BE2C (cell line): ENCODE data around the gene CDH4.

Experiments used
- DNase-seq: peaks from one replicate; pipeline ENCODE4 v3.0.0-alpha.2; 2020
- H3K27me3 ChIP-seq: fragments of 250-450 bp; sonication (Bioruptor Pico); 2 replicates; pipeline ENCODE4 v1.5.1; 2020; ENCODE audit warnings: mild to moderate bottlenecking
- H3K36me3 ChIP-seq: fragments of 250-450 bp; sonication (Bioruptor Pico); 2 replicates; pipeline ENCODE4 v1.5.1; 2020; ENCODE audit warnings: mild to moderate bottlenecking
- H3K4me1 ChIP-seq: fragments of 250-450 bp; sonication (Bioruptor Pico); 2 replicates; pipeline ENCODE4 v1.5.1; 2020
- H3K4me3 ChIP-seq: 2 replicates; pipeline ENCODE4 v1.5.1; 2011; ENCODE audit warnings: low read depth, low read length
- H3K9me3 ChIP-seq: fragments of 250-450 bp; sonication (Bioruptor Pico); 2 replicates; pipeline ENCODE4 v1.5.1; 2020
- CTCF ChIP-seq: IDR thresholded peaks from 2 replicates; pipeline ENCODE4 v1.5.1; 2012; ENCODE audit warnings: mild to moderate bottlenecking, low read depth, low read length

CDH4 gene

GRCh38 chr20:61868006-61868405, 615.9 kb downstream of the CDH4 start:
- Histone ChIP-seq H3K36me3 (no peaks in the 10 kb centered on the region), H3K27me3 (no peaks in the 10 kb centered on the region; the same call in 1 of the 2 replicates)
- TF ChIP-seq CTCF, result no peak

GRCh38 chr20:61868466-61869090, 616.5 kb downstream of the CDH4 start:
- no peaks in the 10 kb centered on the region; the same call in 1 of the 2 replicates for H3K27me3 ChIP-seq
- TF ChIP-seq CTCF, result no peak

More at GRCh38 chr20:61868006-61868405, 615.9 kb downstream of the CDH4 start:
- no peak for DNase-seq
- Histone ChIP-seq H3K9me3 (no peaks in the 10 kb centered on the region), H3K4me3 (no peak overlapping the region), H3K4me1 (no peaks in the 10 kb centered on the region)

GRCh38 chr20:61869750-61870507, 617.9 kb downstream of the CDH4 start:
- Histone ChIP-seq H3K27me3 (no peaks in the 10 kb centered on the region), H3K4me1 (no peaks in the 10 kb centered on the region), H3K36me3 (no peaks in the 10 kb centered on the region), H3K4me3 (no peak overlapping the region), H3K9me3 (no peaks in the 10 kb centered on the region)
- no peak for TF ChIP-seq CTCF
- no peak for DNase-seq

More at GRCh38 chr20:61868466-61869090, 616.5 kb downstream of the CDH4 start:
- H3K9me3 ChIP-seq, result no peaks in the 10 kb centered on the region
- H3K4me1 ChIP-seq, result no peaks in the 10 kb centered on the region
- DNase-seq, result no peak
- no peaks in the 10 kb centered on the region for H3K36me3 ChIP-seq
- H3K4me3 ChIP-seq, result no peak overlapping the region

GRCh38 chr20:61871160-61871559, 619.1 kb downstream of the CDH4 start:
- Histone ChIP-seq H3K4me3 (no peak overlapping the region), H3K9me3 (no peaks in the 10 kb centered on the region), H3K27me3 (no peaks in the 10 kb centered on the region), H3K4me1 (no peaks in the 10 kb centered on the region), H3K36me3 (no peaks in the 10 kb centered on the region)
- no peak for TF ChIP-seq CTCF
- no peak for DNase-seq

GRCh38 chr20:61871913-61872312, 619.9 kb downstream of the CDH4 start:
- no peak for DNase-seq
- H3K27me3 ChIP-seq, result no peaks in the 10 kb centered on the region

More at GRCh38 chr20:61871913-61872312, 619.9 kb downstream of the CDH4 start:
- no peaks in the 10 kb centered on the region for H3K4me1 ChIP-seq
- no peak for TF ChIP-seq CTCF
- H3K9me3 ChIP-seq, result no peaks in the 10 kb centered on the region
- H3K4me3 ChIP-seq, result no peak overlapping the region
- H3K36me3 ChIP-seq, result no peaks in the 10 kb centered on the region
